K562 (cell line): Measurements from ENCODE around the gene HINT3. TPM values are rescaled to one million over a fixed set of nuclear protein-coding genes. Genes with fewer than 3 reads are reported as not detected.

Experiments used
- ARID1B ChIP-seq: fragments of 450-650 bp; IDR thresholded peaks from 2 replicates; pipeline ENCODE4 v1.6.1; 2016; ENCODE audit warnings: antibody characterized with exemption, mild to moderate bottlenecking, inconsistent platforms
- BRF2 ChIP-seq: IDR thresholded peaks from 3 replicates; pipeline ENCODE4 v1.6.1; 2011; ENCODE audit warnings: borderline replicate concordance, mild to moderate bottlenecking; ENCODE audit not compliant: insufficient read length, insufficient read depth
- CBFA2T3 ChIP-seq: fragments of 450-650 bp; IDR thresholded peaks from 2 replicates; pipeline ENCODE4 v1.6.1; 2017
- CUX1 ChIP-seq: fragments of 200-800 bp; sonication (Bioruptor generic); IDR thresholded peaks from 2 replicates; pipeline ENCODE4 v1.6.1; 2016; ENCODE audit warnings: missing genetic modification characterization, missing compliant biosample characterization
- DDX20 ChIP-seq: fragments of 450-650 bp; IDR thresholded peaks from 2 replicates; pipeline ENCODE4 v1.6.1; 2016; ENCODE audit warnings: missing genetic modification characterization, low read depth, mild to moderate bottlenecking, missing compliant biosample characterization, moderate library complexity
- ELF1 ChIP-seq: fragments of 200-800 bp; sonication (Bioruptor generic); IDR thresholded peaks from 2 replicates; pipeline ENCODE4 v1.6.1; 2016; ENCODE audit warnings: missing genetic modification characterization, missing compliant biosample characterization
- GABPB1 ChIP-seq: sonication (generic); formaldehyde crosslinking; IDR thresholded peaks from 2 replicates; pipeline ENCODE4 v1.8.0; 2022; ENCODE audit warnings: mild to moderate bottlenecking, missing genetic modification reagents
- IRF9 ChIP-seq: fragments of 450-650 bp; IDR thresholded peaks from 2 replicates; pipeline ENCODE4 v1.6.1; 2016; ENCODE audit warnings: missing biosample characterization, missing genetic modification characterization
- MEIS2 ChIP-seq: fragments of 450-650 bp; IDR thresholded peaks from 2 replicates; pipeline ENCODE4 v1.6.1; 2014; ENCODE audit warnings: mild to moderate bottlenecking; ENCODE audit not compliant: partially characterized antibody
- ZBTB11 ChIP-seq, 3 experiments: fragments of 200-800 bp in 1 of 3; fragments of 250-450 bp in 1 of 3; fragments of 450-650 bp in 1 of 3; sonication (Bioruptor Pico) in 1 of 3; sonication (Bioruptor generic) in 1 of 3; formaldehyde crosslinking in 1 of 3; IDR thresholded peaks; 2 replicates each; pipeline versions ENCODE4 v1.6.1 to v1.8.0; 2016 to 2022; ENCODE audit warnings: mild to moderate bottlenecking in 2 of 3, missing genetic modification characterization in 2 of 3, missing compliant biosample characterization in 1 of 3, moderate library complexity in 1 of 3
- ZNF24 ChIP-seq: fragments of 450-650 bp; IDR thresholded peaks from 2 replicates; pipeline ENCODE4 v1.6.1; 2016
- ZNF644 ChIP-seq: fragments of 200-800 bp; sonication (Bioruptor generic); IDR thresholded peaks from 2 replicates; pipeline ENCODE4 v1.6.1; 2016; ENCODE audit warnings: low read depth, missing genetic modification characterization, missing compliant biosample characterization
- ZSCAN29 ChIP-seq: fragments of 450-650 bp; IDR thresholded peaks from 2 replicates; pipeline ENCODE4 v1.6.1; 2017
- ZSCAN32 ChIP-seq: fragments of 450-650 bp; formaldehyde crosslinking; IDR thresholded peaks from 2 replicates; pipeline ENCODE4 v1.4.0; 2020; ENCODE audit warnings: mild to moderate bottlenecking, moderate library complexity
- polyA plus RNA-seq, 8 experiments: library from polyadenylated mRNA; depleted of rRNA in 4 of 8; stranded (reverse) in 5 of 8; unstranded in 3 of 8; fragments of >200 nt; fragmentation: Nextera tagmentation in 2 of 8; fragmentation: Illumina TruSeq in 1 of 8; extraction: Ambion mirVana in 2 of 8; extraction: Trizol in 1 of 8; gene quantifications; 2 replicates each; pipeline versions ENCODE4 v1.2.1 to v1.2.3, GENCODE V29; 2011 to 2014; ENCODE audit warnings: inconsistent platforms in 1 of 8, missing spikeins in 1 of 8
- total RNA-seq, 7 experiments: library from RNA; depleted of rRNA in 6 of 7; stranded (reverse); fragments of >200 nt in 6 of 7; fragmentation: Illumina TruSeq in 2 of 7; extraction: Trizol in 2 of 7; gene quantifications; 2 replicates each; pipeline versions ENCODE4 v1.2.1 to v1.2.3, GENCODE V29; 2011 to 2021; ENCODE audit warnings: low replicate concordance in 1 of 7

HINT3 gene
- total and polyA plus RNA-seq, 9 of the 15 experiments (the other 6 are each of a cell fraction or from before 2014, with no cell fraction given): 1.4 to 16.6 (median 10.8) TPM

- TF ChIP-seq ZBTB11 (CRISPR knock-in tag; IDR thresholded peaks at IDR 0.05): peak in 1 of 3 experiments; percentile 15; a peak in 1 of 6 replicates
- peak; percentile 57; the same call in 1 of the 2 replicates for TF ChIP-seq ZSCAN32
- TF ChIP-seq ZNF644 (tag): peak; percentile 59; the same call in 1 of the 2 replicates
- TF ChIP-seq CUX1: peak; percentile 23; the same call in 1 of the 2 replicates
- 0 out of 2 replicates have a peak, but pooled peaks have one; percentile 19 for TF ChIP-seq GABPB1
- peak; percentile 92 for TF ChIP-seq ZNF24
- TF ChIP-seq ZSCAN29: no peak
- TF ChIP-seq DDX20 (tag): peak; percentile 19; the same call in 1 of the 2 replicates
- TF ChIP-seq IRF9: peak; percentile 67; the same call in 1 of the 2 replicates
- no peak for TF ChIP-seq BRF2
- peak; percentile 59; the same call in 1 of the 2 replicates for TF ChIP-seq ARID1B
- TF ChIP-seq MEIS2: peak; percentile 88
- peak; percentile 5; the same call in 1 of the 2 replicates for TF ChIP-seq ELF1
- TF ChIP-seq CBFA2T3: peak; percentile 32; the same call in 1 of the 2 replicates
Measured at GRCh38 chr6:125923366-125923877, 33.1 kb upstream of the HINT3 start (continued).
